ENCODE results near the gene VWA2.

The VWA2 gene

GRCh38 chr10:114323023-114323422, 84.0 kb downstream of the VWA2 start:
- H3K4me3 ChIP-seq (ENCODE audit: low read depth, low read length): no peak overlapping the region
- TF ChIP-seq CTCF (IDR thresholded peaks at IDR 0.05; ENCODE audit: borderline replicate concordance, insufficient read depth, low read depth, low read length): no peak

GRCh38 chr10:114326795-114327194, 87.7 kb downstream of the VWA2 start:
- TF ChIP-seq CTCF (IDR thresholded peaks at IDR 0.05; ENCODE audit: borderline replicate concordance, insufficient read depth, low read depth, low read length): no peak
- no peak overlapping the region for H3K4me3 ChIP-seq (ENCODE audit: low read depth, low read length)

GRCh38 chr10:114327537-114328440, 88.7 kb downstream of the VWA2 start:
- no peak for TF ChIP-seq CTCF (IDR thresholded peaks at IDR 0.05; ENCODE audit: borderline replicate concordance, insufficient read depth, low read depth, low read length)
- H3K4me3 ChIP-seq (ENCODE audit: low read depth, low read length): no peak overlapping the region

GRCh38 chr10:114328441-114328812, 89.4 kb downstream of the VWA2 start:
- TF ChIP-seq CTCF (IDR thresholded peaks at IDR 0.05; ENCODE audit: borderline replicate concordance, insufficient read depth, low read depth, low read length): no peak
- H3K4me3 ChIP-seq (ENCODE audit: low read depth, low read length): no peak overlapping the region

GRCh38 chr10:114328874-114329273, 89.8 kb downstream of the VWA2 start:
- H3K4me3 ChIP-seq (ENCODE audit: low read depth, low read length): no peak overlapping the region
- no peak for TF ChIP-seq CTCF (IDR thresholded peaks at IDR 0.05; ENCODE audit: borderline replicate concordance, insufficient read depth, low read depth, low read length)

GRCh38 chr10:114329634-114330365, 90.7 kb downstream of the VWA2 start:
- H3K4me3 ChIP-seq (ENCODE audit: low read depth, low read length): no peak overlapping the region
- TF ChIP-seq CTCF (IDR thresholded peaks at IDR 0.05; ENCODE audit: borderline replicate concordance, insufficient read depth, low read depth, low read length): no peak
